NCI-H510A (cell line): Measurements from ENCODE around the gene CDADC1.
"Not testable (repeated sequence)": the region's sequence is repeated elsewhere in the genome, so short reads cannot be mapped to it uniquely, and the experiment has no call there.

Source experiments
- DNase-seq: peaks from one replicate; lab custom pipeline; 2025; lab: John Stamatoyannopoulos, UW

The CDADC1 gene

DNA sequence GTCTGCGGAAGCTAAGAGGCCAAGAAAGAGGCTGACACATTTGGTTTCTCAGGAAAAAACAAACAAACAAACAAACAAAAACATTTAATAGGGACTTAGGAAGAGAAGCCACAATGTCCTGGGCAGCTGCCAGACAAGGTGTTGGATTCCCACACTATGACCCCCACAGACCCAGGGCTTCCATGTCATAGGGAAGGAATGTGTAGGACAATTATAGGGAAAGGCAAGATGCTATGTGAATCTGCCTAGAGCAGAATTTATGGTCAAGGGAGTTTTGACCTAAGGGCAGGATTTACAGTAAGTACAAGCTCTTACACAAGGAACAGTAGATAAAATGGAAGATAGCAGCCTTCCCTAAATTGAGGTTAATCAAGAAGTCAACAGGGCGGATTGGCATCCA is 9.1 kb upstream of the CDADC1 start:
- no peak for DNase-seq

DNA sequence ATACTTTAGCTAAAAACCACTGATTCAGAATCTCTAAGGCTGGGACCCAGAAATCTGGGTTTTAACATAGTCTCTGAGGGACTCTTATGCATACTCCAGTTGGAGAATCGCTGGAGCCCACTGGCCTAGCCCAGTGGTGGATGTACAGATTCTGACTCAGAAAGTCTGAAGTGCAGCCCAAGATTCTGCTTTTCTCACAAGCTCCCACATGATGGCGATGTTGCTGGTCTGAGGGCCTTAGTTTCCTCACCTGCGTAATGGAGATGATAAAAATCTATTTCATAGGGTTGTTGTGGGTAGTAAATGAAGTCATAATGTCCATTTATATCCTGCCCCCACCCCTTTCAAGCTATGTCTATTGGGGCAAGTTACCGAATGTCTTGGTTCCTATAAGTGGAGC is 7.7 kb upstream of the CDADC1 start:
- DNase-seq, result no peak

- no peak for DNase-seq
Measured at GRCh38 chr13:49241296-49241695, 6.4 kb upstream of the CDADC1 start.

GRCh38 chr13:49245101-49245500 is 2.6 kb upstream of the CDADC1 start:
- DNase-seq, result no peak

DNA sequence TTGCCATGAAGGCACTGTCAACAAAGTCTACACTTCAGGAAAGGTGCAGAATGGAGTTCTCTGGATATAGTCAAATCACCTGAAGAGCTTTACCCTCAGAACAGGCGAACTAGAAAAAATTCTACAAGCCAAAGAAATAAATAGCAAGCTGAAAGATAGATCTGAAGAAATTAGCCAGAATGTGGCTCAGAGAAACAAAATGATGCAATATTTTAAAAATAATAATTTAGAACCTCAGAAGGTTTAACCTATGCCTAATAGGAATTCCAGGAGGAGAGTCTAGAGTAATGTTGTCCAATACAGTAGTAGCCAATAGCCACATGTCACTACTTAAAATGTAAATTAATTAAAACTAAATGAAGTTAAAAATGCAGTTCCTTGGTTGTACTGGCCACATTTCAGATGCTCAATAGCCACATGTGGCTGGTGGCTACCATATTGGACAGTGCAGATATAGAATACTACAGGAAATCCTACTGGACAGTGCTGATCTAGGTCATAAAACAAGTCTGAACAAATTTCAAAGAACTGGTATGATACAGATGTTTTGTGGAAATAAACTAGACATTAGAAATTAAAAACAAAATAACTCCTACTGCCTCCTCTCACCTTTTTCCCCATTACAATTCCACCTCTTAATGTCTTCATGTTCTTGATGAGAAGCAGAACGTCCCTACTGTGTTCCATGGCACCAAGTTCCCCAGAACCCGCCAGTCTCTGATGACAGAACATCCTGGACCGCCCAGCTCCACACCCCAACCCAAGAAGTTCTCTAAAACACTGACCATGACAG is 679 bp upstream of the CDADC1 start:
- no peak for DNase-seq

GRCh38 chr13:49248622-49249002 is 887 bp downstream of the CDADC1 start:
- DNase-seq, result no peak

DNA sequence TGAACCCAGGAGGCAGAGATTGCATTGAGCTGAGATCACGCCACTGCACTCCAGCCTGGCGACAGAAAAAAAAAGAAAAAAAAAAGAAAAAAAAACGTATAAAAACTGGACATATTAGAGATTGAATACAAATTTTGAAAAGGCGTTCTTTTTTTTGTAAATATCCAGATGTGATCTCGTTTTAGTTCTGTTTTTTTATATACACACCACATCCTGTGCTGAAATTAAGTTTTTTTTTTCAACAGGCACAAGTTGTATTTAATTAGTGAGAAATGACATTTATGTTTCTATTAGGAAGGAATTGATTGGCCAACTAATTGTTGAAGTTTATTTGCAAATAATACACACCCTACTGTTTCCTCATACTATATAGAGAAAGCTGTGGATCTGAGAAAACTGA is 3.6 kb downstream of the CDADC1 start:
- no peak for DNase-seq

DNA sequence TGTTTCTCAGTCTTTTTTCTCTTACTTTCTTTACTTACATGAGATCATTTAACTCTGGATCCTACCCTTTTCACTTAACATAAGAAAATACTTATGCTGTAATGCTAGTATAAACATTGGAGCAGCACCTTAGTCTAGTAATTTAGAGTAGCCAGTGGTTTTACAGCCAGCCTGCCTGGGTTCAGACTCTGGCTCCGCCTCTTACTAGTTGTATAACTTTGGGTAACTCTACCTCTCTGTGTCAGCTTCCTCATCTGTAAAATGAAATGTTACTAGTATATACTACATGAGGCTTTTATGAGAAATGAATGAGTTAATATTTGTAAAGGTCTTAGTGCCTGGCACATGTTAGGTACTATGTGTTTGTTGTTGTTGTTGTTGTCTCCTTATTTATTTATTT is 5.6 kb downstream of the CDADC1 start:
- DNase-seq, result no peak

DNA sequence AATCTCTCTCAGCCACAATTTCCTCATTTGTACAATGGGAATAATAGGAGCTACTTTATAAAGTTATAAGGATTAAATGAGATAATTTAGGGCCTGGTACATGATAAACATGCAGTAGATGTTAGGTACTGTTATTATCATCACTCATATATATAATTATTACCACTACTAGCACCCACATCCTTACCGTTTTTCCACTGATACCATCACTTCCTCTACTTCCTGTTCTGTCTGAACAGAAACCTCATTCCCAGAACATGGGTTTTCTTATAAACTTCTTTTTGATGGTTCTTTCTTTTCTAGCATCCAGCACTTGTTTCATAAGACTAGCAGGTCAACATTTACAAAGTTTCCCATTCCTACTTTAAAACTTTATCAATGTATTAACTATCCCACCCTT is 6.3 kb downstream of the CDADC1 start:
- DNase-seq, result no peak

- no peak for DNase-seq
Measured at GRCh38 chr13:49256841-49257240, 9.1 kb downstream of the CDADC1 start.

DNA sequence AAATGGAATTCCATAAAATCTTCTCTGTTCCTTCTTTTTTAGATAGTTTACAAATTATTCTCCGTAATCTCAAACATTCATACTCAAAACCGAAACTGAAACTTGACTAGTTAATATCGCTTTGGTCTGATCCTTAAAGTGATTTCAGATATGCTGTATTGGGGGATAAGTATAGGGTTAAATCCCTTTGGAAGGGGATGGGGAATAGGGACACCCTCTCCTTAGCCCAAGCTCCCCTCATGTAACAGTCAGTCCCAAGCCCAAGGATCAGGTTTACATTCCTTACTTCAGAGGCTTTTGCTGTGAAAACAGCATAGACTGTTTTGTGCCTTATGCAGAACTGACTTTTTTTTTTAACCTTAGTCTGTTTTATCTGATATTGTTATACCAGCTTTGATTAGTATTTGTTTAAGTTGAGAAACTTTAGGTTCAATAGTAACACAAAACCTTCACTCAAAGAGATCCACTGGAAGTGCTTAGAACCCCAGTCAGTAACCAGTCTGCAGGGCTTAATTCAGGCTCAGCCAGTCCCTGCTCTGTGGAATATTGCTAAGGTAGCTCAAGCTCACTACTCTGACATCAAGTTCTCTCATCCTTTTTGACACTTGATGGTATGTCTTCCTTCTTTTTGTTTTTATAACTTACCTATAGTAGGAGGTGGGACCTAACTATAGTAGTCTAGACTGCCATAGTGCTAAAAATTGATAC is 10.5 kb downstream of the CDADC1 start:
- DNase-seq, result no peak

DNA sequence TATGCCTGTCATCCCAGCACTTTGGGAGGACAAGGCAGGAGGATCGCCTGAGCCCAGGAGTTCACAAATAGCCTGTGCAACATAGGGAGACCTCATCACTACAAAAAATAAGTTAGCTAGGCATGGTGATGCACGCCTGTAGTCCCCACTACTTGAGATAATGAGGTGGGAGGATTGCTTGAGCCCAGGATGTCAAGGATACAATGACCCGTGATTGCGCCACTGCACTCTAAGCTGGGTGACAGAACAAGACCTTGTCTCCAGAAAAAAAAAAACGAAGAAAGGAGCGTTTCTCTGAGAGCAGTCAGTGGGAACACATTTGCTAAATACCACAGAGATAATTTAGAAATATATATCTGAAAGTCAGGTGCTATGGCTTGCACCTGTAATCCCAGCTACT is 11.9 kb downstream of the CDADC1 start:
- no peak for DNase-seq

GRCh38 chr13:49262634-49263033 is 14.9 kb downstream of the CDADC1 start:
- no peak for DNase-seq

GRCh38 chr13:49265822-49266221 is 18.1 kb downstream of the CDADC1 start:
- no peak for DNase-seq

DNA sequence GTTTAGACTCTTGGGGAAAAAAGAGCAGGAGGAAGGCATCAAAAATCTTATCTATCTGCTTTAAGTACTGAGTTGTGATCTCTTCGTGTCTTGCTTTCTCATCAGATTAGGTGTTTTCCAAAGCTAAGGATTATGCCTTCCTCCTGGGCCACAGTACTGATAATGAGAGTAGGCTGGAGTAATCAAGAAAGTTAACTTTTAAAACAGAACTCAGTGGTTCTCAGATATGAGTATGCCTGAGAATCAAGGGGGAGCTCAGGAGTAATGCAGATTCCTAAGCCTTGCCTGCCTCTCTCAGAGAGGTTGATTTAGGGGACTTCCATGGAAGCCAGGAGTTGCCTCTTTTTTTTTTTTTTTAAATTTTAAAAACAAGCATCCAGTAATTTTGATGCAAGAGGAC is 23.5 kb downstream of the CDADC1 start:
- no peak for DNase-seq

DNA sequence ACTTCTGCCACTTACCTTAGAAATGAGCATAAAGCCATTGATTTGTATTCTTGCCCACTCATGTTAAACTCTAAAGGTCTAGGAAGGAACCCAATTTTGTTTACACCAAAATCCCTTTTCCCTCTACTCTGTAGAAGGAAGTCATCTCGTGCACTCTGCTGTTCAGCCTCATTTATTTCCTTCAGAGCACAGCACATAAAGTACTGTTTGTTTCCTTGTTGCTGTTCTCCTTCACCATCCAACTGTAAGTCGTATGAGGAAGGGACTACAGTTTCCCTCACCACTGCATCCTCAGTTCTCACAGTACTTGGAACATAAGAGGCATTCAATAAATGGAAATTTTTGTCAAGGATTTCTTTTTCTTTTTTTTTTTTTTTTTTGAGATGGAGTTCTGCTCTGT is 24.6 kb downstream of the CDADC1 start:
- DNase-seq, result no peak

GRCh38 chr13:49278211-49278610 is 30.5 kb downstream of the CDADC1 start:
- no peak for DNase-seq

- DNase-seq, result no peak
Measured at GRCh38 chr13:49279112-49279511, 31.4 kb downstream of the CDADC1 start.

DNA sequence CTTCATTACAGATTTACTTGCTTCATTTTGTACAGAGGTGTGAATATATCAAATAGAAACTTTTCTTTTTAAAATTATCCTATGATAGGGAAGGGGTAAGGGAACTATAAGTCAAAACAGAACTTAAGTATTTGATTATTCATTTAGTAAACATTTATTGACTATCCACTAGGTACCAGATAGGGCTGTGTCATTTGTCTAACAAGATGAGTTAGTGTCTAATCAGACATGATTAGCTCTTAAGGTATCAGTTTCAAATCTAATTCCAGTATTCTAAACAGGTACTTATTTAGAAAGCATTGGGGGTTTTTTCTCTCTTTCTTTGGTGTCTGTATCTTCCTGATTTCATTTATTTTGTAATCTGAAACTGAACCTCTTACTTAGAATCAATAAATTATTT is 32.2 kb downstream of the CDADC1 start:
- no peak for DNase-seq

GRCh38 chr13:49287995-49288394 is 40.3 kb downstream of the CDADC1 start:
- no peak for DNase-seq

GRCh38 chr13:49288458-49288857 is 40.7 kb downstream of the CDADC1 start:
- DNase-seq, result no peak

DNA sequence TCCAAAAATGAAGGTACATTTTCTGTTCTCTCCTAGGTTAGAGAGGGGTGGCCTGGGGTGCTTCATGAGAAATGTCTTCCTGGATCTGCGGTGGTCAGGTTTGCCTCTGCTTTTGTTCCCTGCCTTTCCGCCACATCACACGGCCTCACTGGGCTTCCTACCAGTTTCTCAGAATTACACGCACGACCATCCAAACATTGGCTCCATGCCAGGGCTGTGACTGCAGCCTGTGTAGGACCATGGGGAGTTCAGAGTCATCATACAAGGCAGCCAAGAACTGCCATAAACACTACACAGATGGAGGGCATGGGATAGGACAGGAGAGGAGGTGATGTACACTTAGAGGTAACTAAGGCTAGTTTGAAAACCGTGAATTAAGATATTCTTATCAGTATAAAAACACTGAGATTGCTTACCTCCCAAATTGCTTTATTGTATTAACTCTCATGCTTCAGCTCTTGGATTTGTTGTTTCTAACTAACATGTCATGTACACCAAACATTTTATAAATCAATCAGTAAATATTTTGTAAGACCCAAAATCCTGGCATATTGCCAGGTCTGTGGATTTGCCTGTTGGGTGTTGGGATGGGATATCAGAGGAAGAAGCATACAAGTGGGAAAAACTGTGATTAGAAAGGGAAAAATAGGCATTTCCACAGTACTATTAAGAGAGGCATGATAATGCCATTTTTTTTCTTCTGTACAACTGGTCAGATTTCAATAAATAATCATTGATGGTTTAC is 45.2 kb downstream of the CDADC1 start:
- DNase-seq, result no peak

- not testable (repeated sequence) for DNase-seq
Measured at GRCh38 chr13:49294723-49295122, 47.0 kb downstream of the CDADC1 start.
